ENCODE measurements around the gene CNPY3. TPM values are rescaled to one million over a fixed set of nuclear protein-coding genes. Genes with fewer than 3 reads are reported as not detected.
A peak's percentile ranks its signal among the peaks of the same experiment; 100 is the strongest.

Gene CNPY3
- polyA plus RNA-seq, 1 donor from 2014 or later: 26.4 TPM

GRCh38 chr6:42890311-42891198 is 38.7 kb upstream of the CNPY3 start:
- H3K9me2 ChIP-seq (ENCODE audit: insufficient read depth, low read length): no peaks in the 10 kb centered on the region
- peak overlapping the region; percentile 93 for H3K4me3 ChIP-seq (ENCODE audit: low read length)
- H3F3A ChIP-seq (ENCODE audit: insufficient read depth, low read length, poor library complexity, severe bottlenecking): peaks cover 6% of the 10 kb centered on the region
- no peaks in the 10 kb centered on the region for H3K79me2 ChIP-seq (replicated peaks; ENCODE audit: insufficient read depth, low read length)
- peak overlapping the region; percentile 98 for H3K4me2 ChIP-seq (ENCODE audit: low read length)
- no peaks in the 10 kb centered on the region for H3K27me3 ChIP-seq (ENCODE audit: insufficient read depth, low read depth, low read length)
- H3K27ac ChIP-seq (ENCODE audit: low read length): peak overlapping the region; percentile 94
- peak overlapping the region; percentile 97 for H2AFZ ChIP-seq (ENCODE audit: low read depth, low read length)
- H4K20me1 ChIP-seq (ENCODE audit: insufficient read depth): no peaks in the 10 kb centered on the region
- TF ChIP-seq SMC3 (conservative IDR thresholded peaks at IDR 0.05; ENCODE audit: poor library complexity): peak; percentile 24
- peak; percentile 93 for TF ChIP-seq POLR2AphosphoS5 (IDR thresholded peaks at IDR 0.05)
- peak; percentile 42 for TF ChIP-seq EP300 (conservative IDR thresholded peaks at IDR 0.05; ENCODE audit: poor library complexity, severe bottlenecking)
- peak; percentile 89 for TF ChIP-seq MXI1 (conservative IDR thresholded peaks at IDR 0.05; ENCODE audit: poor library complexity, severe bottlenecking)
- TF ChIP-seq TAF1 (IDR thresholded peaks at IDR 0.05; ENCODE audit: low read depth): peak; percentile 37
- TF ChIP-seq CTCF (IDR thresholded peaks at IDR 0.05; ENCODE audit: poor library complexity, severe bottlenecking): no peak
- no peak for TF ChIP-seq RAD21 (conservative IDR thresholded peaks at IDR 0.05)
- TF ChIP-seq, protein P1, sequence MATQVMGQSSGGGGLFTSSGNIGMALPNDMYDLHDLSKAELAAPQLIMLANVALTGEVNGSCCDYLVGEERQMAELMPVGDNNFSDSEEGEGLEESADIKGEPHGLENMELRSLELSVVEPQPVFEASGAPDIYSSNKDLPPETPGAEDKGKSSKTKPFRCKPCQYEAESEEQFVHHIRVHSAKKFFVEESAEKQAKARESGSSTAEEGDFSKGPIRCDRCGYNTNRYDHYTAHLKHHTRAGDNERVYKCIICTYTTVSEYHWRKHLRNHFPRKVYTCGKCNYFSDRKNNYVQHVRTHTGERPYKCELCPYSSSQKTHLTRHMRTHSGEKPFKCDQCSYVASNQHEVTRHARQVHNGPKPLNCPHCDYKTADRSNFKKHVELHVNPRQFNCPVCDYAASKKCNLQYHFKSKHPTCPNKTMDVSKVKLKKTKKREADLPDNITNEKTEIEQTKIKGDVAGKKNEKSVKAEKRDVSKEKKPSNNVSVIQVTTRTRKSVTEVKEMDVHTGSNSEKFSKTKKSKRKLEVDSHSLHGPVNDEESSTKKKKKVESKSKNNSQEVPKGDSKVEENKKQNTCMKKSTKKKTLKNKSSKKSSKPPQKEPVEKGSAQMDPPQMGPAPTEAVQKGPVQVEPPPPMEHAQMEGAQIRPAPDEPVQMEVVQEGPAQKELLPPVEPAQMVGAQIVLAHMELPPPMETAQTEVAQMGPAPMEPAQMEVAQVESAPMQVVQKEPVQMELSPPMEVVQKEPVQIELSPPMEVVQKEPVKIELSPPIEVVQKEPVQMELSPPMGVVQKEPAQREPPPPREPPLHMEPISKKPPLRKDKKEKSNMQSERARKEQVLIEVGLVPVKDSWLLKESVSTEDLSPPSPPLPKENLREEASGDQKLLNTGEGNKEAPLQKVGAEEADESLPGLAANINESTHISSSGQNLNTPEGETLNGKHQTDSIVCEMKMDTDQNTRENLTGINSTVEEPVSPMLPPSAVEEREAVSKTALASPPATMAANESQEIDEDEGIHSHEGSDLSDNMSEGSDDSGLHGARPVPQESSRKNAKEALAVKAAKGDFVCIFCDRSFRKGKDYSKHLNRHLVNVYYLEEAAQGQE (IDR thresholded peaks at IDR 0.05; ENCODE audit: borderline replicate concordance): peak; percentile 88
- no peak for TF ChIP-seq EZH2 (IDR thresholded peaks at IDR 0.05; ENCODE audit: borderline replicate concordance, insufficient read depth, low read length, poor library complexity, severe bottlenecking)
- H3K9ac ChIP-seq (ENCODE audit: low read length): peak overlapping the region; percentile 97
- H3K9me3 ChIP-seq (ENCODE audit: low read length): no peaks in the 10 kb centered on the region
- no peaks in the 10 kb centered on the region for H3K36me3 ChIP-seq (ENCODE audit: insufficient read depth, low read length)

DNA sequence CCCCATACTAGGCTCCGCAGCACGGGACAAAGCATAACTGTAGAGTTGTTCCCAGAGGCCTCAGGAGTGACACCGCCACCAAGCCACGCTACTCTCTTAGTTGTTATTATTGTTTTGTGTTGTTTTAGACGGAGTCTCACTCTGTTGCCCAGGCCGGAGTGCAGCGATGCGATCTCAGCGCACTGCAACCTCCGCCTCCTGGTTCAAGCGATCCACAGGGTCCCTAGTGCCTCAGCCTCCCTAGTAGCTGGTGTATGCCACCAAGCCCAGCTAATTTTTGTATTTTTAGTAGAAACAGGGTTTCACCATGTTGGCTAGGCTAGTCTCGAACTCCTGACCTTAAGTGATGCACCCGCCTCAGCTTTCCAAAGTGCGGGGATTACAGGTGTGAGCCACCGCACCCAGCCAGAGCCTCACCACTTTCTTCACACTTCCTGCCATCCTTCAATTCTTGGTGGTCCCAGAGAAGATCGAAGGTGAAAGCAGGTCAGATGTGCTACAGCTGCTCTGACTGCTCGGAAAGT is 38.0 kb upstream of the CNPY3 start:
- peak overlapping the region; percentile 94 for H3K27ac ChIP-seq (ENCODE audit: low read length)
- H3K4me2 ChIP-seq (ENCODE audit: low read length): peak overlapping the region; percentile 65
- H2AFZ ChIP-seq (ENCODE audit: low read depth, low read length): peak overlapping the region; percentile 97
- no peaks in the 10 kb centered on the region for H3K27me3 ChIP-seq (ENCODE audit: insufficient read depth, low read depth, low read length)
- H3K9ac ChIP-seq (ENCODE audit: low read length): peak overlapping the region; percentile 97
- no peak for TF ChIP-seq MXI1 (conservative IDR thresholded peaks at IDR 0.05; ENCODE audit: poor library complexity, severe bottlenecking)
- TF ChIP-seq, protein P1 (IDR thresholded peaks at IDR 0.05; ENCODE audit: borderline replicate concordance): no peak
- no peak for TF ChIP-seq SMC3 (conservative IDR thresholded peaks at IDR 0.05; ENCODE audit: poor library complexity)
- no peak for TF ChIP-seq CTCF (IDR thresholded peaks at IDR 0.05; ENCODE audit: poor library complexity, severe bottlenecking)
- no peak for TF ChIP-seq POLR2AphosphoS5 (IDR thresholded peaks at IDR 0.05)
- TF ChIP-seq RAD21 (conservative IDR thresholded peaks at IDR 0.05): no peak
- no peak for TF ChIP-seq EP300 (conservative IDR thresholded peaks at IDR 0.05; ENCODE audit: poor library complexity, severe bottlenecking)
- no peak for TF ChIP-seq EZH2 (IDR thresholded peaks at IDR 0.05; ENCODE audit: borderline replicate concordance, insufficient read depth, low read length, poor library complexity, severe bottlenecking)
- no peak for TF ChIP-seq TAF1 (IDR thresholded peaks at IDR 0.05; ENCODE audit: low read depth)
- H3K9me2 ChIP-seq (ENCODE audit: insufficient read depth, low read length): no peaks in the 10 kb centered on the region
- no peaks in the 10 kb centered on the region for H3K9me3 ChIP-seq (ENCODE audit: low read length)
- H3F3A ChIP-seq (ENCODE audit: insufficient read depth, low read length, poor library complexity, severe bottlenecking): peaks cover 6% of the 10 kb centered on the region
- H3K4me3 ChIP-seq (ENCODE audit: low read length): peak overlapping the region; percentile 93
- H3K36me3 ChIP-seq (ENCODE audit: insufficient read depth, low read length): no peaks in the 10 kb centered on the region
- H4K20me1 ChIP-seq (ENCODE audit: insufficient read depth): no peaks in the 10 kb centered on the region
- no peaks in the 10 kb centered on the region for H3K79me2 ChIP-seq (replicated peaks; ENCODE audit: insufficient read depth, low read length)
